ENCODE results near the gene FMNL2. TPM values are rescaled to one million over a fixed set of nuclear protein-coding genes. Genes with fewer than 3 reads are reported as not detected.

Gene FMNL2
- total and polyA plus RNA-seq, 4 donors = 18.8 to 81.4 (median 38.4) TPM

- DNase-seq (no peak), ATAC-seq (ENCODE audit: insufficient read depth, low FRiP score) (no peak)
- Histone ChIP-seq H3K4me3 (no peak overlapping the region), H3K4me1 (ENCODE audit: control insufficient read depth in 5 of 5, insufficient read depth in 5 of 5, low read length in 5 of 5) (peaks cover 0 to 17% (median 6%) of the 10 kb centered on the region in 5 donors), H3K36me3 (ENCODE audit: control insufficient read depth in 4 of 4, insufficient read depth in 4 of 4, low read length in 4 of 4) (no peaks in the 10 kb centered on the region), H3K9ac (ENCODE audit: insufficient read depth in 1 of 2, low read length in 2 of 2) (no peak overlapping the region), H3K27me3 (ENCODE audit: control insufficient read depth in 3 of 3, insufficient read depth in 3 of 3, low read length in 2 of 3) (no peaks in the 10 kb centered on the region), H3K9me3 (ENCODE audit: control insufficient read depth in 4 of 4, insufficient read depth in 3 of 4, low read length in 3 of 4) (no peaks in the 10 kb centered on the region), H3K27ac (ENCODE audit: low read depth in 1 of 2, low read length in 1 of 2) (no peak overlapping the region)
- no peak for TF ChIP-seq CTCF (IDR thresholded peaks at IDR 0.05; ENCODE audit: control extremely low read depth, extremely low read depth)
- 83 to 97% methylated on average over 3 of the region's 3 CpGs for WGBS, 2 donors
These were observed 175.0 kb downstream of the FMNL2 start for GRCh38 chr2:152509772-152510491.

- H3K9me3 ChIP-seq (ENCODE audit: control insufficient read depth in 4 of 4, insufficient read depth in 3 of 4, low read length in 3 of 4) = no peaks in the 10 kb centered on the region
- DNase-seq = no peak
- no peak overlapping the region for H3K9ac ChIP-seq (ENCODE audit: insufficient read depth in 1 of 2, low read length in 2 of 2)
- no peak for TF ChIP-seq CTCF (IDR thresholded peaks at IDR 0.05; ENCODE audit: control extremely low read depth, extremely low read depth)
- H3K27ac ChIP-seq (ENCODE audit: low read depth in 1 of 2, low read length in 1 of 2) = no peak overlapping the region
- WGBS, 2 donors = 66 to 76% methylated on average over 5 of the region's 5 CpGs
- peaks cover 0 to 17% (median 6%) of the 10 kb centered on the region in 5 donors for H3K4me1 ChIP-seq (ENCODE audit: control insufficient read depth in 5 of 5, insufficient read depth in 5 of 5, low read length in 5 of 5)
- H3K36me3 ChIP-seq (ENCODE audit: control insufficient read depth in 4 of 4, insufficient read depth in 4 of 4, low read length in 4 of 4) = no peaks in the 10 kb centered on the region
- H3K27me3 ChIP-seq (ENCODE audit: control insufficient read depth in 3 of 3, insufficient read depth in 3 of 3, low read length in 2 of 3) = no peaks in the 10 kb centered on the region
- ATAC-seq (ENCODE audit: insufficient read depth, low FRiP score) = no peak
- no peak overlapping the region for H3K4me3 ChIP-seq
These were observed 175.6 kb downstream of the FMNL2 start for GRCh38 chr2:152510621-152511020.

- ATAC-seq (ENCODE audit: insufficient read depth, low FRiP score) = no peak
- Histone ChIP-seq H3K36me3 (ENCODE audit: control insufficient read depth in 4 of 4, insufficient read depth in 4 of 4, low read length in 4 of 4) (no peaks in the 10 kb centered on the region), H3K4me3 (no peak overlapping the region), H3K9me3 (ENCODE audit: control insufficient read depth in 4 of 4, insufficient read depth in 3 of 4, low read length in 3 of 4) (no peaks in the 10 kb centered on the region), H3K4me1 (ENCODE audit: control insufficient read depth in 5 of 5, insufficient read depth in 5 of 5, low read length in 5 of 5) (peaks cover 0 to 11% (median 6%) of the 10 kb centered on the region in 5 donors), H3K27me3 (ENCODE audit: control insufficient read depth in 3 of 3, insufficient read depth in 3 of 3, low read length in 2 of 3) (no peaks in the 10 kb centered on the region), H3K27ac (ENCODE audit: low read depth in 1 of 2, low read length in 1 of 2) (no peak overlapping the region), H3K9ac (ENCODE audit: insufficient read depth in 1 of 2, low read length in 2 of 2) (no peak overlapping the region)
- WGBS, 2 donors = 67 to 80% methylated on average over 2 of the region's 2 CpGs
- no peak for DNase-seq
- no peak for TF ChIP-seq CTCF (IDR thresholded peaks at IDR 0.05; ENCODE audit: control extremely low read depth, extremely low read depth)
These were observed 177.0 kb downstream of the FMNL2 start for GRCh38 chr2:152511981-152512380.
